ENCODE results near the gene ZBTB42.
A peak's percentile ranks its signal among the peaks of the same experiment; 100 is the strongest.

Gene ZBTB42

GRCh38 chr14:104793703-104793959 is 7.3 kb upstream of the ZBTB42 start:
- CTCF ChIA-PET: interaction anchor here (1.2 to 1.6 kb wide), 2 partner anchors 23 to 32 kb away, joined by 3 to 8 read pairs; no protein-coding TSS in a partner anchor
- POLR2A ChIA-PET: no interaction called here
- TF ChIP-seq, protein P1, sequence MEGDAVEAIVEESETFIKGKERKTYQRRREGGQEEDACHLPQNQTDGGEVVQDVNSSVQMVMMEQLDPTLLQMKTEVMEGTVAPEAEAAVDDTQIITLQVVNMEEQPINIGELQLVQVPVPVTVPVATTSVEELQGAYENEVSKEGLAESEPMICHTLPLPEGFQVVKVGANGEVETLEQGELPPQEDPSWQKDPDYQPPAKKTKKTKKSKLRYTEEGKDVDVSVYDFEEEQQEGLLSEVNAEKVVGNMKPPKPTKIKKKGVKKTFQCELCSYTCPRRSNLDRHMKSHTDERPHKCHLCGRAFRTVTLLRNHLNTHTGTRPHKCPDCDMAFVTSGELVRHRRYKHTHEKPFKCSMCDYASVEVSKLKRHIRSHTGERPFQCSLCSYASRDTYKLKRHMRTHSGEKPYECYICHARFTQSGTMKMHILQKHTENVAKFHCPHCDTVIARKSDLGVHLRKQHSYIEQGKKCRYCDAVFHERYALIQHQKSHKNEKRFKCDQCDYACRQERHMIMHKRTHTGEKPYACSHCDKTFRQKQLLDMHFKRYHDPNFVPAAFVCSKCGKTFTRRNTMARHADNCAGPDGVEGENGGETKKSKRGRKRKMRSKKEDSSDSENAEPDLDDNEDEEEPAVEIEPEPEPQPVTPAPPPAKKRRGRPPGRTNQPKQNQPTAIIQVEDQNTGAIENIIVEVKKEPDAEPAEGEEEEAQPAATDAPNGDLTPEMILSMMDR (IDR thresholded peaks at IDR 0.05; ENCODE audit: control extremely low read depth, extremely low read depth, low read depth, missing control alignments): no peak
- DNase-seq (ENCODE audit: extremely low spot score): no peak

DNA sequence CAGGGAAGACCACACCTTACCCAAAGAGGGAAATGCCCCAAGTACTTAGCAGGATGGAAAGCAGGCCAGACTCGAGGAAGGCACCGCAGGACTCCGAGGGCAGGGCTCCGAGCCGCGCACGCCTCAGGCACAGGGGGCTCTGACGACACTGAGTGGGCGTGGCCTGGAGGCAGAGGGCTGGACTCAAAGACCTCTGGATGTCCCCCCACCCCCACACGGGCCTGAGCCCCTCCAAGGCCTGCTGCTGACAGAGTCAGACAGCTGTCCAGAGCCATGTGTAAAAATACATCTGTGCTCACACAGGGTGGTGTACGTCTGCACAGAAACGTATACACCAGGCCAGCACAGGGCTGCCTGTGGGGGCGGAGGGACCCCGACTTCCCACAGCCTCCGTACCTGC is 6.8 kb upstream of the ZBTB42 start:
- ChIA-PET POLR2A (no interaction called here), CTCF (interaction anchor here (1.2 to 1.6 kb wide), 2 partner anchors 23 to 32 kb away, joined by 3 to 8 read pairs; no protein-coding TSS in a partner anchor)
- peak; percentile 62 for DNase-seq (ENCODE audit: extremely low spot score)
- TF ChIP-seq, protein P1 (IDR thresholded peaks at IDR 0.05; ENCODE audit: control extremely low read depth, extremely low read depth, low read depth, missing control alignments): no peak

GRCh38 chr14:104794631-104794992 is 6.3 kb upstream of the ZBTB42 start:
- peak; percentile 52 for DNase-seq (ENCODE audit: extremely low spot score)
- POLR2A ChIA-PET: no interaction called here
- CTCF ChIA-PET: interaction anchor here (0.7 to 1.6 kb wide), 3 partner anchors 24 to 31 kb away, joined by 3 to 8 read pairs (median 3); no protein-coding TSS in a partner anchor
- TF ChIP-seq, protein P1 (IDR thresholded peaks at IDR 0.05; ENCODE audit: control extremely low read depth, extremely low read depth, low read depth, missing control alignments): no peak

GRCh38 chr14:104794993-104795780 is 5.7 kb upstream of the ZBTB42 start, which contains the start of gene AKT1:
Gene AKT1 (minus strand): TSS chr14:104795748. CDS start chr14:104792643, 3,105 bp downstream.
- TF ChIP-seq, protein P1 (IDR thresholded peaks at IDR 0.05; ENCODE audit: control extremely low read depth, extremely low read depth, low read depth, missing control alignments): no peak
- CTCF ChIA-PET: interaction anchor here (0.7 to 1.6 kb wide), 2 partner anchors 27 to 31 kb away, joined by 3 to 8 read pairs; no protein-coding TSS in a partner anchor
- POLR2A ChIA-PET: no interaction called here
- DNase-seq (ENCODE audit: extremely low spot score): peak; percentile 59

GRCh38 chr14:104795781-104796686 is 4.9 kb upstream of the ZBTB42 start:
- CTCF ChIA-PET: interaction anchor here (1.1 kb wide), 1 partner anchor 27 kb away, joined by 3 read pairs; no protein-coding TSS in a partner anchor
- TF ChIP-seq, protein P1 (IDR thresholded peaks at IDR 0.05; ENCODE audit: control extremely low read depth, extremely low read depth, low read depth, missing control alignments): no peak
- DNase-seq (ENCODE audit: extremely low spot score): peak; percentile 89
- POLR2A ChIA-PET: no interaction called here

GRCh38 chr14:104796687-104797081 is 4.2 kb upstream of the ZBTB42 start:
- POLR2A ChIA-PET: no interaction called here
- TF ChIP-seq, protein P1 (IDR thresholded peaks at IDR 0.05; ENCODE audit: control extremely low read depth, extremely low read depth, low read depth, missing control alignments): no peak
- CTCF ChIA-PET: interaction anchor here (1.1 kb wide), 1 partner anchor 28 kb away, joined by 3 read pairs; no protein-coding TSS in a partner anchor
- DNase-seq (ENCODE audit: extremely low spot score): no peak

Measured in GM10248 (cell line).